Suprapubic skin (tissue), 4 donors: ENCODE data around the gene VMO1.

Experiments used
- EP300 ChIP-seq: sonication (generic); formaldehyde crosslinking; IDR thresholded peaks from one replicate; pipeline ENCODE4 v1.6.1; 2017; ENCODE audit warnings: antibody characterized with exemption
- POLR2A ChIP-seq, 2 donors: fragments of 450-650 bp; IDR thresholded peaks; one replicate each; pipeline ENCODE4 v1.6.1; 2017; ENCODE audit warnings: antibody characterized with exemption in 2 of 2, mild to moderate bottlenecking in 2 of 2, moderate library complexity in 2 of 2
- POLR2AphosphoS5 ChIP-seq, 3 donors: sonication (generic); formaldehyde crosslinking; IDR thresholded peaks; one replicate each; pipeline ENCODE4 v1.6.1; 2017; ENCODE audit warnings: antibody characterized with exemption in 3 of 3
- TF ChIP-seq, protein P1 (sequence below), 2 donors: fragments of 200-600 bp in 1 of 2; fragments of 450-650 bp in 1 of 2; sonication (generic) in 1 of 2; IDR thresholded peaks; one replicate each; pipeline ENCODE4 v1.5.1; 2016 to 2019; ENCODE audit warnings: antibody characterized with exemption in 2 of 2, mild to moderate bottlenecking in 1 of 2, moderate library complexity in 1 of 2

DNA sequence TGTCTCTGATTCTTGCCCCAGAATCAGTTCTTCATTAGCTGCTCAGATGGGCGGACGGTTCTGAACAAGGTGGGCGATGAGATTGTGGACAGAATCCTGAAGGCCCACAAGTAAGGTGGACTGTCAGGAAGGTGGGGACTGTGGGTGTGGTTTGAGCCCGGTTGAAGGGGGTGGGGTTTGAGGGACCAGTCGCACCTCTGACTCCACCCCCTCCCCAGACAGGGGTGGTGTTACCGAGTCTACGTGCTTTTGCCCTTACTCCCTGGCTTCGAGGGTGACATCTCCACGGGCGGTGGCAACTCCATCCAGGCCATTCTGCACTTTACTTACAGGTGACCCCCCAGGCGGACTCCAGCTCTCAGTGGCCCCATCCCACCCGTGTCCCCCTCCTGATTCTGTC lies 32.1 kb upstream of the VMO1 start:
- TF ChIP-seq, protein P1, sequence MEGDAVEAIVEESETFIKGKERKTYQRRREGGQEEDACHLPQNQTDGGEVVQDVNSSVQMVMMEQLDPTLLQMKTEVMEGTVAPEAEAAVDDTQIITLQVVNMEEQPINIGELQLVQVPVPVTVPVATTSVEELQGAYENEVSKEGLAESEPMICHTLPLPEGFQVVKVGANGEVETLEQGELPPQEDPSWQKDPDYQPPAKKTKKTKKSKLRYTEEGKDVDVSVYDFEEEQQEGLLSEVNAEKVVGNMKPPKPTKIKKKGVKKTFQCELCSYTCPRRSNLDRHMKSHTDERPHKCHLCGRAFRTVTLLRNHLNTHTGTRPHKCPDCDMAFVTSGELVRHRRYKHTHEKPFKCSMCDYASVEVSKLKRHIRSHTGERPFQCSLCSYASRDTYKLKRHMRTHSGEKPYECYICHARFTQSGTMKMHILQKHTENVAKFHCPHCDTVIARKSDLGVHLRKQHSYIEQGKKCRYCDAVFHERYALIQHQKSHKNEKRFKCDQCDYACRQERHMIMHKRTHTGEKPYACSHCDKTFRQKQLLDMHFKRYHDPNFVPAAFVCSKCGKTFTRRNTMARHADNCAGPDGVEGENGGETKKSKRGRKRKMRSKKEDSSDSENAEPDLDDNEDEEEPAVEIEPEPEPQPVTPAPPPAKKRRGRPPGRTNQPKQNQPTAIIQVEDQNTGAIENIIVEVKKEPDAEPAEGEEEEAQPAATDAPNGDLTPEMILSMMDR (IDR thresholded peaks at IDR 0.05) = no peak
- TF ChIP-seq EP300 = no peak
- TF ChIP-seq POLR2AphosphoS5 (IDR thresholded peaks at IDR 0.05) = no peak
- no peak for TF ChIP-seq POLR2A (IDR thresholded peaks at IDR 0.05)
